ENCODE data around the gene NFX1. TPM values are rescaled to one million over a fixed set of nuclear protein-coding genes. Genes with fewer than 3 reads are reported as not detected.
A peak's percentile ranks its signal among the peaks of the same experiment; 100 is the strongest.

Gene NFX1
- total RNA-seq, result 24.2 and 26.7 TPM in 2 replicates

- DNase-seq (ENCODE audit: low read depth), result peak; percentile 99
Measured at GRCh38 chr9:33290247-33291030, at the start of gene NFX1. NFX1 (plus strand) TSS chr9:33290516; CDS start chr9:33290573, 57 bp downstream.

GRCh38 chr9:33241298-33241697 is 49.0 kb upstream of the NFX1 start:
- DNase-seq (ENCODE audit: low read depth), result no peak
- TF ChIP-seq, protein P1, sequence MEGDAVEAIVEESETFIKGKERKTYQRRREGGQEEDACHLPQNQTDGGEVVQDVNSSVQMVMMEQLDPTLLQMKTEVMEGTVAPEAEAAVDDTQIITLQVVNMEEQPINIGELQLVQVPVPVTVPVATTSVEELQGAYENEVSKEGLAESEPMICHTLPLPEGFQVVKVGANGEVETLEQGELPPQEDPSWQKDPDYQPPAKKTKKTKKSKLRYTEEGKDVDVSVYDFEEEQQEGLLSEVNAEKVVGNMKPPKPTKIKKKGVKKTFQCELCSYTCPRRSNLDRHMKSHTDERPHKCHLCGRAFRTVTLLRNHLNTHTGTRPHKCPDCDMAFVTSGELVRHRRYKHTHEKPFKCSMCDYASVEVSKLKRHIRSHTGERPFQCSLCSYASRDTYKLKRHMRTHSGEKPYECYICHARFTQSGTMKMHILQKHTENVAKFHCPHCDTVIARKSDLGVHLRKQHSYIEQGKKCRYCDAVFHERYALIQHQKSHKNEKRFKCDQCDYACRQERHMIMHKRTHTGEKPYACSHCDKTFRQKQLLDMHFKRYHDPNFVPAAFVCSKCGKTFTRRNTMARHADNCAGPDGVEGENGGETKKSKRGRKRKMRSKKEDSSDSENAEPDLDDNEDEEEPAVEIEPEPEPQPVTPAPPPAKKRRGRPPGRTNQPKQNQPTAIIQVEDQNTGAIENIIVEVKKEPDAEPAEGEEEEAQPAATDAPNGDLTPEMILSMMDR (IDR thresholded peaks at IDR 0.05; ENCODE audit: insufficient read depth, low read depth, low read length), result no peak
- no peak overlapping the region for H3K4me3 ChIP-seq (ENCODE audit: low read depth, low read length)

More at GRCh38 chr9:33290247-33291030, at the start of gene NFX1:
- peak within 1 kb of the TSS; percentile 91 for H3K4me3 ChIP-seq (ENCODE audit: low read depth, low read length)
- TF ChIP-seq, protein P1 (IDR thresholded peaks at IDR 0.05; ENCODE audit: insufficient read depth, low read depth, low read length), result no peak

DNA sequence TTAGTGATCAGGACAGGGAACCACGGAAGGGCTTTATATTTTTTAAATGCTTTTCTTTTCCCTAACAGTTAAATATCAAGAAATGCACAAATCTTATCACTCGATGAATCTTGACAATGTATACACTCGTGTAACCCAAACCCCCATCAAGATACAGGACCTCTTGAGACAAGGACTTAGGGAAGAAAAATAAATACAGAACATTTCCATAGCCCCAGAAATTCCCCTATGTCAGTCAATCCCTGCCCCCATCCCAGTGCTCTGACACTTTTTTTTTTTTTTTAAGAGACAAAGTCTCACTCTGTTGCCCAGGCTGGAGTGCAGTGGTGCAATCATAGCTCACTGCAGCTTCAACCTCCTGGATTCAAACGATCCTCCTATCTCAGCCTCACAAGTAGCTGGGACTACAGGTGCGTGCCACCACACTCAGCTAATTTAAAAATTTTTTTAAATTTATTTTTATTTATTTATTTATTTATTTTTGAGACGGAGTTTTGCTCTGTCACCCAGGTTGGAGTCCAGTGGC is 47.6 kb upstream of the NFX1 start:
- TF ChIP-seq, protein P1 (IDR thresholded peaks at IDR 0.05; ENCODE audit: insufficient read depth, low read depth, low read length), result no peak
- H3K4me3 ChIP-seq (ENCODE audit: low read depth, low read length), result no peak overlapping the region
- DNase-seq (ENCODE audit: low read depth), result no peak

DNA sequence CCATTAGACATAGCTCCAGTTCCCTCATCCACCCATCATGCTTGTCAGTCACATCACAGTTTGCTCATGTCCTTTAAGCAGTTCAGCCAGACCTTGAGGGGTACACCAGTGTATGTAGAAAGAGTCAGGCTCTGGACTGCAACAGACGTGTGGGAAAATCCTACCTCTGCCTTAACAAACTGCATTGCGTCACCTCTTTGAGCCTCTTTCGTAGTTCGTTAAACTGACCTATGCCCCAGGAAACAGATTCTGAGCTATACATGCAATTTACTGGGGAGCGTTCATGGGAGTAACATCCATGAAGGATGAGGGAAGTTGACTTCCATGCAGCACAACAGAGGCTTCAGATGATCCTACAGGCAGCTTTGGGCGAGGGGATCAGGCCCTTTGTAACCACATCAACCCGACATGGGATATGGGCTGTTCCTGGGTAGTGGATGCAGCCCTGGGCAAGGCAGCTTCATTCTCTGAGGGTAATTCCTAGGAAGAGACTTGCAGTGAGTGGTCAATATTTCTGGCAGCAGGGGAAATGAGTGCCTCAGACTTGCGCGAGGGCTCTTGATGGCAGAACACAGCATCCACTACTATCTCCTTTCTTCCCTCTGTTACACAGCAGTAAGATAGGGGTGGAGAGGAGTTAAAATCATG is 46.1 kb upstream of the NFX1 start:
- no peak overlapping the region for H3K4me3 ChIP-seq (ENCODE audit: low read depth, low read length)
- peak; percentile 26 for DNase-seq (ENCODE audit: low read depth)
- TF ChIP-seq, protein P1 (IDR thresholded peaks at IDR 0.05; ENCODE audit: insufficient read depth, low read depth, low read length), result no peak

GRCh38 chr9:33245341-33245740 is 45.0 kb upstream of the NFX1 start:
- DNase-seq (ENCODE audit: low read depth), result no peak
- TF ChIP-seq, protein P1 (IDR thresholded peaks at IDR 0.05; ENCODE audit: insufficient read depth, low read depth, low read length), result no peak
- no peak overlapping the region for H3K4me3 ChIP-seq (ENCODE audit: low read depth, low read length)

DNA sequence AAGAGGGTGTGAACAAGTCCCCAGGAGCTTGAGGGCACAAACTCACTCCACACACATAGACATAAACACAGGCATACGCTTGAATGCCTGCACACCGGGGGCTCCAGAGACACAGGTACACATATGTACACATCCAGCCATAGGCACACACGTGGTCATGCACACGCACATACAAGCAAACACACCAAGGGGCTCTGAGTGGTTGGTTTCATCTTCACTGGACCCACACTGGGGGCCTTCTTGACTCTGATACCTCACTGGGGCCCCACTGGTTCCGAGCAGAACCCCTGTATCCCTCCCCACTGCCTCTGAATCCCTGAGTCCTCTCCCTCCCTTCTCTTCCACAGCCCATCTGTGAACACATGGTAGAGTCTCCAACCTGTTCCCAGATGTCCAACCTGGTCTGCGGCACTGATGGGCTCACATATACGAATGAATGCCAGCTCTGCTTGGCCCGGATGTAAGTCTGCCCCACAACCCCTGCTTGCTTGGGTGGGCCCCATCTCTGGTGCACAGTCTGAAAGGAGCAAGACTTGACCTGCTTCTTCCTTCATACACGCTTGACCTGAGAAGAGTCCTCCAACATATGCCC is 44.0 kb upstream of the NFX1 start:
- no peak for DNase-seq (ENCODE audit: low read depth)
- no peak overlapping the region for H3K4me3 ChIP-seq (ENCODE audit: low read depth, low read length)
- TF ChIP-seq, protein P1 (IDR thresholded peaks at IDR 0.05; ENCODE audit: insufficient read depth, low read depth, low read length), result no peak

Data from fibroblast of villous mesenchyme (primary cell).